Stimulated activated CD4-positive, alpha-beta T cell treated with anti-CD3 and anti-CD28 coated beads, Interleukin-12 subunit alpha, Interleukin-12 subunit beta, amount 100 ng/mL, for 24 hours (primary cell): Measurements from ENCODE around the gene PHLPP1.
"Not testable (repeated sequence)": the region's sequence is repeated elsewhere in the genome, so short reads cannot be mapped to it uniquely, and the experiment has no call there.

ENCODE experiments used
- DNase-seq, 2 experiments: peaks; one replicate each; pipeline ENCODE4 v3.0.0-alpha.2; 2020; ENCODE audit warnings: low read depth in 2 of 2

The PHLPP1 gene

DNA sequence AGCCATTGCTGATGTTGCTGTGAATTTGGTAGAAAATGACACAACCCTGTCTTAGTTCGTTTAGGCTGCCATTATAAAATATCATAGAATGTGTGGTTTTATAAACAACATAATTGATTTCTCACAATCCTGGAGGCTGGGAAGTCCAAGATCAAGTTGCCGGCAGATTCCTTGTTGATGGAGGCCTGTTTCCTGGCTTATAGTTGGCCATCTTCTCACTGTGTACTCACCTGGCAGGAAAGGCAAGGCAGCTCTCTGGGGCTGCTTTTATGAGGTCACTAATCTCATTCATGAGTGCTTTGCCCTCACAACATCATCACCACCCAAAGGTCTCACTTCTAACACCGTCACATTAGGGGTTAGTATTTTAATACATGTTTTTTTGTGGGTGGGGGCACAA lies 58.4 kb downstream of the PHLPP1 start:
- DNase-seq, result no peak

- DNase-seq, result no peak
Measured at GRCh38 chr18:62776024-62776570, 60.8 kb downstream of the PHLPP1 start.

DNA sequence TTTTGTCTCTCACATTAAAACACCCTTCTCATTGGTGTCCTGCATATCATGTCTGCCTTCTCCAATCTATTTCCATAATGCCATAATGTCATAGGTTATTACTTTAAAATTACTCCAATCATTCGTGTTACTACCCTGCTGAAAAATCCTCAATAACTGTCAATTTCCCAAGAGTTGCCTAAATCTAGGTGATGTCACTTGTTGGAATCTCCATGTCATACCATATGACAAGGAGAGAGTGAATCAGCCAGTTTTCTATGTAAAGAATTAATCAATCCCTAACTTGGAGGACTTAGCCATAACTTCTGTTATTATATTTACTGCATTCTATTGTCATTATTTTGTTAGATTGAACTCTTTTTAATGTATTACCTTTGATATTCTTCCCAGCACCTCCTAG lies 62.5 kb downstream of the PHLPP1 start:
- no peak for DNase-seq

DNA sequence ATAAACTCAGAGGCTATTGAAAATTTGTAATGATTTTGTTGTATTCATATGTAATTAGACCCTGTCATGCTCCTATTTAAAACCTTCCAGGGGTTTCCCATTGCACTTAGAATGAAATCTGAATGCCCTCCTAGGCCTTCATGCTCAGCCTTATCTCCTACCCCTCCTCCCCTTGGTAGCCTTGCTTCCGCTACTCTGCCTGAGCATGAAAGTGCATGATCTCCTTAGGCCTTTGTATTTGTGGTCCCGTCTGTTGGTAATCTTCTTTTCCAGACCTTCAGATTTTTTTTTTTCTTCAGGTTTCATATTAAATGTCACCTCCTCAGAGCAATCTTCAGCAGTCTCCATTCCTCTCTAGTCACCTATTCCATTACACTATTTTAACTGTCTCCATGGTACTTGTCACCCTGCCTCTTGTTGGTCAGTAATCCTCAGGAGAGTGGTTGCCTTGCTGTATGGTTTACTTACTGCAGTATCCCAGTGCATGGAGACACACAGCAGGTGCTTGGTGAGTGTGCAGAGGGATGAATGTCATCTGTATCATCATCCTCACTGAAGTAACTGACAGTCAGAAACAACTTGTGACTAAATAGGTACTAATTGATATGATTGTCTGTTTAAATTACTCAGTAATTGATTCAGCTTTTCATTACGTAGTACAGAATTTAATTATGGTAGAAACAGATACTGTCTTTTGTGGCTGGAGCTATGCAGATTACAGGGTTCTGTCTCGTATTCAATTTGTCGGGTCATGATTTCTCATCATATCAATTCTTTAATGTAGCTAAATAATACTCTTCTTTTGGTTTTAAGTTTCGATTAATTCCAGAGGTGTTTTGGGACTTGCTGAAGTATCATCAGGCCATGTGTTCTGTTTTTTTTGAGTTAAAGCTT lies 63.9 kb downstream of the PHLPP1 start:
- DNase-seq, result no peak

DNA sequence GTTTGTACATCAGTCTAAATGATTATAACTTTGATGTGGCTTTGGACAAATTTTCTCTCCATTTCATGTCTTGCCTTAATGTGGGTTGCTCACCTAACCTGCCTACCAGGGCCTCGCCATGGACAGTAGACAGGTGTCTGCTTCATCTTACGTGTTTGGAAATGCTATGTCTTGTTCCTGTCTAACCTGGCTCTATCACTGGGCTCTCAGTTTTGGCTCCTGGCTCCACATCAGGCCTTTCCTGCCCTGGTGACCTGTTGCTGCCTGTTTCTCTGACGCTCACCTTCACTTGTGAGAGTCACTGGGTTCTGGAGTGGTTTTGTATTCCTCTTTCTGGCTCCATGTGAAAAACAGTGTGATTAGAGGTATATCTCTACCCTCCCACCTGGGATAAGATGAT lies 65.9 kb downstream of the PHLPP1 start:
- no peak for DNase-seq

DNA sequence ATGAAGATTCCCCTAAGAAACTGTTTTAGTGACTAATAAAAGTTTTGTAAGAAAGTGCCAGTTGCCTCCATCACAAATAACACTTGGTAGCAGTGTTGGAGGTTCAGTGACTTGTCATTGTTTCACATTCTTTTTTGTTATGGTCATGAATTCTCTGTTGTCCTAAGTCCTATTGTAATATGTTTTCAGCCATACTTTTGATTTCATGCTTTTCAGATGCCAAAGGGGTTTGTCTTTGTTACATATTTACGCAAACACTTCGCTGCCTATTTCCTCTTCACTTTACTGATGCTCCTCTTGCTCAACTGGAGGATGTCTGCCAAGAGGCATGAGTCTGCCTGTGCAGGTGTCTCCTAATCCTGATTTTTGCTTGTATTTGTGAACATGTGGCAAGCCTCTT lies 66.6 kb downstream of the PHLPP1 start:
- DNase-seq, result no peak

DNA sequence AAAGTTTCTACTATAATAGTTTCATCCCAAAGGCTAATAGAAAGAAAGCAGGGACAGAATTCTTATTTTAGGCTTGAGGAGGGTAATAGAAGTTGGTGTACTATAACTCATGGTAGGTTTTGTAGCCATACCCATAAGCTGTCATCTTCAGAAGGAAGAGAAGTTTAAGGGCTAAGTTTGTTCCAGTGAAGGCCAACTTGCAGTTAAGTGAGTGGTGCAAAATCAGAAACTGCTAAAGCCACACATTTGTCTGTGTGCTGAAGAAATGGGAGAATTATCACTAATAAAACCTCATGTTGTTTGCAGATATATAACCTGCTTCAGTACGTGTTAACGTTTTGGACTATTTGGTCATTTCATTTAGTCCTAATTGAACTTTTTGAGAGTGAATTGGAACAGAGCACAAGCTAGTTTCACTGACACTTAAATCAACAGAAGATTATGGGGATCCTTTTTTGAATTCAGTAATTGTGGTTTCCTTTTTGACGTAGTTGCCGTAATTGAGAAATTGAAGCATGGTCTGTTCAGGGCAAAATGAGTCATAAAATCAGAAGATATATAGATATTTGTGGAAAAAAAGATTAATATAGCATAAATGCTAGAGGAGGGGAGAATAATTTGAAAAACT lies 69.1 kb downstream of the PHLPP1 start:
- no peak for DNase-seq

DNA sequence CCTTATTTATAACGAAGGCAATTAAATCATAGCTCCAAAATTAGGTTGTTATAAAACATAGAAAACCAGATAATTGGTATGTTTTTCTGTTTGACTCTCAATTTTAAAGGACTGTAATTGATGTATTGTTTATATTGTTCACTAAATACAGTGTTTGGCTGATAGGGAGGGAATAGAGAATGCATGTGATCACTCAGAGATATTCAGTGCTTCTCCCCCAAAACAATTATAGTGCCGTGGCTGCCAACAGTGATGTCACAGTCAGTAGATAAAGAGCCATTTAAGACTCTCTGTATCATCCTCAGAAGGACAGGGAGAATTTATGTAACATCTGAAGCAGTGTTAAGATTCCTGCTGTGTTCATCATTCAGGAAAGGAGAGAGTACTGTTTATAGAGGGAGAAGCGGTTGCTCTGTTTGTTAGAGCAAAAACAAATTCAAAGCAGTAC lies 69.6 kb downstream of the PHLPP1 start:
- no peak for DNase-seq

GRCh38 chr18:62786689-62787088 lies 71.3 kb downstream of the PHLPP1 start:
- DNase-seq, result no peak

GRCh38 chr18:62788111-62788510 lies 72.8 kb downstream of the PHLPP1 start:
- DNase-seq, result no peak

- no peak for DNase-seq
Measured at GRCh38 chr18:62788876-62789275, 73.5 kb downstream of the PHLPP1 start.

- DNase-seq, result no peak
Measured at GRCh38 chr18:62790871-62791772, 75.8 kb downstream of the PHLPP1 start.

DNA sequence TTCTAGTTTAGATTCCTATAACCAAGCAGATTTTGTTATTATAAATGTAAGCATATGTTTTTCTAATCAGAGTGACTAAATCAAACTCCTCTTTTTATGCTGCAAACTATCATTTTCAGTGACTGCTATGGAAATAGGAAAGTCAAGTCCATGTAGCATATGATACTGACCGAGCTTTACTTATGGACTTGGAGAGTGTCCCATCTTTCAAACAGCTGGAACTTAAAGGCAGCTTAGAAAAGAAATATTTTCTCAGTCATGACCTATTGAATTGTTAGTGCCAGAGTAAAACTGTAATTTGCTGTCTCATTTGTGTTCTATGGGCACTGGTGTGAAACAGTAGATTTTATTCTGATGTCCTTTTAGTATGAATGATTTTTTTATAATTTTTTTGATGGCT lies 76.7 kb downstream of the PHLPP1 start:
- DNase-seq, result no peak

GRCh38 chr18:62795813-62796212 lies 80.5 kb downstream of the PHLPP1 start:
- no peak for DNase-seq

DNA sequence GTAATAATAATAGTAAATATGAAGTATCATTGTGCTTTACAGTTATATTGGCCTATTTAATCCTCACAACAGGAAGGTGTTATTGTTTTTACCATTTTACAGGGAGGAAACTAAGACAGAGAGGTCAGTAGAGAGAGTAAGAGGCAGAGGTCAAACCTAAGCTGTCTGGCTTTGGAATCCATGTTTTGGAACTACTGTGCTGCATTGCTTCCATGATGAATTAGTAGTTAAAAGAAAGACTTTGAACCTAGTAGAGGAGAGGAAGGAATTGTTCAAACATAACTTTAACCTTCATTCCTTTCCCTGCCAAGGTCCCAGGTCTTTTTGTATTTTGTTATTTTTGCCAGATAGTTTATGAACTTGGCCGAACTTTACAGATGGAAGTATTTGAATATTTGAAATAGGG lies 80.9 kb downstream of the PHLPP1 start:
- DNase-seq, result no peak

GRCh38 chr18:62797329-62797728 lies 82.0 kb downstream of the PHLPP1 start:
- no peak for DNase-seq

DNA sequence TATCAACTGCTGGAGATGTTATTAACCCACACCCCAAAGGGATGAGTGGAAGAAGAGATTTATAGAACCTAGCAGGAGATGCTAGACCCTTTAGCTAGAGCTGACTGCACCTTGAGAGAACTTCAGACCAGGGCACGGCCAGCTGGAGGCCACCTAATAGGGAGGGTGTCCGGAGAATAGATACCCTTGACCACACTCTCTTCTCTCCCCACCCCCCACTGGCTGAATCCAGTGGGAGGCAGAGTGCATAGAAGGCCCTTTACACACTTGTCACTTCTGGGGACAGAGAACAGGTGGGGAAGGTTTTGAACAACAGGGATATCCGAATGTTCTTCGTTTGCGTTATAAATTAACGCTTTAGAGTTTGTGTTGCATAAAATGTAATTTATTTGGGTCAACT lies 84.6 kb downstream of the PHLPP1 start:
- no peak for DNase-seq

DNA sequence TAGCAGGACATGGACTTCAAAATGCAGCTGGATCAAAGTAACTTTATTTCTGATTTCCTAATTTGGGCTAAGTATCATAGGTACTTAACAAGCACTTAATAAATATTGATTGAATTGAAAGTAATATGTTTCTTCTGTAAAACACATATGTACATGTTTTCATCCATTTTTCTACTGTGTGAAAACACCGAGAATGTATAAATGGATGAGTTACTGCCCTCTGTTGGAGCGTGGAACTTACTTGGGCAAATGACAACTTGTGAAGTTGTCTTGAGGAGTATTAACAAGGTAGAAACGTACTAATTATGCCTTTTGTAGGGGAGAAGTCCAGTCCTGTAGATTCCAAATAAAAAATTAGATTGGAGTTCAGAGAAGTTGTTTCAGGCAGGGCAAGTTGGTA lies 87.2 kb downstream of the PHLPP1 start:
- DNase-seq, result no peak

DNA sequence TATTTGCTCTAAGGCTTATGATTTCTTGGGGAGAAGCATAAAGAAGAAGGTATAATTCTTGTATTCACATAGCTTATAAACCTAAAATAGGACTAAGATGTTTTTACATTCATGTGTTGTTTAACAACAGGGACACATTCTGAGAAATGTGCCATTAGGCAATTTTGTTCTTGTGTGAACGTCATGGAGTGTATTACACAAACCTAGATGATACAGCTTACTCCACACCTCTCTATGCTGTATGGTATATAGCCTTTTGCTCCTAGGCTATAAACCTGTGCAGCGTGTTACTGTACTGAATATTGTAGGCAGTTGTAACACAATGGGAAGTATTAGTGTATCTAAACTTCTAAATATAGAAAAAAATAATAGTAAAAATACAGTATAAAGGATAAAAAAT lies 92.1 kb downstream of the PHLPP1 start:
- no peak for DNase-seq

DNA sequence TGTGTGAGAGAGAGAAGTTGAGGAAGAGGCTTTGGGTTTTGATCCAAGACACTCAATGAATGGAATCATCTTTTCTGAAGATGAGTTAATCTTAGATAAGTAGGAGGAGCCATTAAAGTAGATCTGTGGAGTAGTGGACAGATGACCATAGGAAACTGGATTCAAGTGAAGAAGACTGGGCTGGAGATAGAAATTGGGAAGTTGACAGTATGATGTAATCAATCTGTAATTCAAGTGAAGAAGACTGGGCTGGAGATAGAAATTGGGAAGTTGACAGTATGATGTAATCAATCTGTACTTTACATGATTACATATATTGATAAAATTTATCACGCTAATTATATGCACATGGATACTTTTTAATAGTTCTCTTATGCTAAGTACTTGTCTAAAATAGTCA lies 92.8 kb downstream of the PHLPP1 start:
- DNase-seq, result no peak

- not testable (repeated sequence) for DNase-seq
Measured at GRCh38 chr18:62809445-62809844, 94.1 kb downstream of the PHLPP1 start.

GRCh38 chr18:62809900-62810299 lies 94.6 kb downstream of the PHLPP1 start:
- DNase-seq, result no peak
